VCaP (cell line): ENCODE measurements around the gene ANKRD11.

Experiments used
- H3K27ac ChIP-seq: fragments of 450-650 bp; 2 replicates; pipeline ENCODE4 v1.5.1; 2017
- CTCF ChIP-seq: fragments of 450-650 bp; conservative IDR thresholded peaks from 2 replicates; pipeline ENCODE4 v1.5.1; 2017; ENCODE audit warnings: mild to moderate bottlenecking, moderate library complexity

The ANKRD11 gene

GRCh38 chr16:89505204-89506112 is 15.1 kb upstream of the ANKRD11 start:
- TF ChIP-seq CTCF: no peak
- no peak overlapping the region for H3K27ac ChIP-seq

GRCh38 chr16:89504091-89504490 is 13.7 kb upstream of the ANKRD11 start:
- H3K27ac ChIP-seq: no peak overlapping the region
- TF ChIP-seq CTCF: no peak

- TF ChIP-seq CTCF: no peak
- no peak overlapping the region for H3K27ac ChIP-seq
Measured at GRCh38 chr16:89502081-89502843, 11.9 kb upstream of the ANKRD11 start.

- TF ChIP-seq CTCF: no peak
- H3K27ac ChIP-seq: no peak overlapping the region
Measured at GRCh38 chr16:89499767-89500166, 9.4 kb upstream of the ANKRD11 start.

- no peak for TF ChIP-seq CTCF
- no peak overlapping the region for H3K27ac ChIP-seq
Measured at GRCh38 chr16:89498839-89499238, 8.5 kb upstream of the ANKRD11 start.

- no peak for TF ChIP-seq CTCF
- no peak overlapping the region for H3K27ac ChIP-seq
Measured at GRCh38 chr16:89495121-89495520, 4.8 kb upstream of the ANKRD11 start.

GRCh38 chr16:89493776-89494175 is 3.4 kb upstream of the ANKRD11 start:
- TF ChIP-seq CTCF: no peak
- no peak overlapping the region for H3K27ac ChIP-seq
